Endothelial cell (in vitro differentiated cells): ENCODE data around the gene EPC2. TPM values are rescaled to one million over a fixed set of nuclear protein-coding genes. Genes with fewer than 3 reads are reported as not detected.

Experiments
- DNase-seq: peaks from one replicate; pipeline ENCODE4 v3.0.0; 2021; ENCODE audit warnings: low spot score
- H3K27ac Mint-ChIP-seq: one replicate; pipeline ENCODE4 v1.8.0; 2021; ENCODE audit warnings: mixed read lengths, inconsistent platforms; ENCODE audit not compliant: unreplicated experiment
- H3K27me3 Mint-ChIP-seq: one replicate; pipeline ENCODE4 v1.8.0; 2021; ENCODE audit warnings: mild to moderate bottlenecking, moderate library complexity, mixed read lengths, inconsistent platforms; ENCODE audit not compliant: unreplicated experiment
- H3K36me3 Mint-ChIP-seq: one replicate; pipeline ENCODE4 v1.8.0; 2021; ENCODE audit warnings: mild to moderate bottlenecking, low read depth, mixed read lengths, inconsistent platforms; ENCODE audit not compliant: unreplicated experiment
- H3K4me1 Mint-ChIP-seq: one replicate; pipeline ENCODE4 v1.8.0; 2021; ENCODE audit warnings: mild to moderate bottlenecking, mixed read lengths, inconsistent platforms; ENCODE audit not compliant: unreplicated experiment
- H3K4me3 Mint-ChIP-seq: one replicate; pipeline ENCODE4 v1.8.0; 2021; ENCODE audit warnings: mild to moderate bottlenecking, mixed read lengths, inconsistent platforms; ENCODE audit not compliant: unreplicated experiment
- H3K9me3 Mint-ChIP-seq: one replicate; pipeline ENCODE4 v1.8.0; 2021; ENCODE audit warnings: mixed read lengths, inconsistent platforms; ENCODE audit not compliant: unreplicated experiment
- CTCF ChIP-seq: fragments of 200-600 bp; sonication (generic); IDR thresholded peaks from one replicate; pipeline ENCODE4 v1.5.0; 2021; ENCODE audit warnings: antibody characterized with exemption; ENCODE audit not compliant: unreplicated experiment
- total RNA-seq: library from RNA; stranded (reverse); fragmentation: NEBNext Ultra II Directional; extraction: Animal tissue kit (Norgen Biotek cat#: 25700); gene quantifications from one replicate; pipeline ENCODE4 v1.2.1, GENCODE V29; 2021; ENCODE audit not compliant: unreplicated experiment

The EPC2 gene
- total RNA-seq, 1 donor from 2014 or later = 31.4 TPM

- no peak overlapping the region for H3K4me3 Mint-ChIP-seq
- no peak overlapping the region for H3K27ac Mint-ChIP-seq
- peaks cover 3% of the 10 kb centered on the region for H3K27me3 Mint-ChIP-seq
- no peaks in the 10 kb centered on the region for H3K9me3 Mint-ChIP-seq
- no peaks in the 10 kb centered on the region for H3K4me1 Mint-ChIP-seq
- no peak for DNase-seq
- TF ChIP-seq CTCF = no peak
- H3K36me3 Mint-ChIP-seq = peaks cover 50% of the 10 kb centered on the region
Observed at GRCh38 chr2:148704247-148704646, 59.7 kb downstream of the EPC2 start.

GRCh38 chr2:148716378-148716920, 71.9 kb downstream of the EPC2 start:
- Mint-ChIP-seq H3K4me1 (peaks cover 24% of the 10 kb centered on the region), H3K9me3 (no peaks in the 10 kb centered on the region), H3K27me3 (peaks cover 3% of the 10 kb centered on the region), H3K4me3 (no peak overlapping the region), H3K27ac (no peak overlapping the region), H3K36me3 (peaks cover 22% of the 10 kb centered on the region)
- DNase-seq = no peak
- no peak for TF ChIP-seq CTCF

- no peak for TF ChIP-seq CTCF
- no peak overlapping the region for H3K4me3 Mint-ChIP-seq
- no peak overlapping the region for H3K27ac Mint-ChIP-seq
- H3K4me1 Mint-ChIP-seq = peaks cover 24% of the 10 kb centered on the region
- DNase-seq = no peak
- peaks cover 4% of the 10 kb centered on the region for H3K27me3 Mint-ChIP-seq
- peaks cover 22% of the 10 kb centered on the region for H3K36me3 Mint-ChIP-seq
- no peaks in the 10 kb centered on the region for H3K9me3 Mint-ChIP-seq
Observed at GRCh38 chr2:148718039-148718438, 73.5 kb downstream of the EPC2 start.

GRCh38 chr2:148719195-148719749, 74.7 kb downstream of the EPC2 start:
- Mint-ChIP-seq H3K27me3 (peaks cover 5% of the 10 kb centered on the region), H3K4me3 (no peak overlapping the region), H3K9me3 (no peaks in the 10 kb centered on the region), H3K36me3 (peaks cover 22% of the 10 kb centered on the region), H3K4me1 (peaks cover 24% of the 10 kb centered on the region), H3K27ac (no peak overlapping the region)
- DNase-seq = no peak
- no peak for TF ChIP-seq CTCF

- H3K4me3 Mint-ChIP-seq = no peak overlapping the region
- H3K27ac Mint-ChIP-seq = no peak overlapping the region
- DNase-seq = no peak
- peaks cover 24% of the 10 kb centered on the region for H3K4me1 Mint-ChIP-seq
- no peaks in the 10 kb centered on the region for H3K9me3 Mint-ChIP-seq
- H3K27me3 Mint-ChIP-seq = peaks cover 5% of the 10 kb centered on the region
- no peak for TF ChIP-seq CTCF
- peaks cover 22% of the 10 kb centered on the region for H3K36me3 Mint-ChIP-seq
Observed at GRCh38 chr2:148719941-148720436, 75.4 kb downstream of the EPC2 start.
